Measurements from ENCODE around the gene TSPO. TPM values are rescaled to one million over a fixed set of nuclear protein-coding genes. Genes with fewer than 3 reads are reported as not detected.

The TSPO gene
- total RNA-seq, 6 experiments from 2014 or later, result 325 to 442 (median 361) TPM

GRCh38 chr22:43179146-43179910 lies 28.0 kb downstream of the TSPO start:
- Mint-ChIP-seq H3K27ac (no peak overlapping the region), H3K4me1 (ENCODE audit: low read depth) (peaks cover 6% of the 10 kb centered on the region), H3K36me3 (ENCODE audit: low read depth) (peaks cover 13% of the 10 kb centered on the region), H3K4me3 (no peak overlapping the region), H3K9me3 (no peaks in the 10 kb centered on the region), H3K27me3 (ENCODE audit: insufficient read depth) (no peaks in the 10 kb centered on the region)
- DNase-seq, result no peak
- TF ChIP-seq, protein P1, sequence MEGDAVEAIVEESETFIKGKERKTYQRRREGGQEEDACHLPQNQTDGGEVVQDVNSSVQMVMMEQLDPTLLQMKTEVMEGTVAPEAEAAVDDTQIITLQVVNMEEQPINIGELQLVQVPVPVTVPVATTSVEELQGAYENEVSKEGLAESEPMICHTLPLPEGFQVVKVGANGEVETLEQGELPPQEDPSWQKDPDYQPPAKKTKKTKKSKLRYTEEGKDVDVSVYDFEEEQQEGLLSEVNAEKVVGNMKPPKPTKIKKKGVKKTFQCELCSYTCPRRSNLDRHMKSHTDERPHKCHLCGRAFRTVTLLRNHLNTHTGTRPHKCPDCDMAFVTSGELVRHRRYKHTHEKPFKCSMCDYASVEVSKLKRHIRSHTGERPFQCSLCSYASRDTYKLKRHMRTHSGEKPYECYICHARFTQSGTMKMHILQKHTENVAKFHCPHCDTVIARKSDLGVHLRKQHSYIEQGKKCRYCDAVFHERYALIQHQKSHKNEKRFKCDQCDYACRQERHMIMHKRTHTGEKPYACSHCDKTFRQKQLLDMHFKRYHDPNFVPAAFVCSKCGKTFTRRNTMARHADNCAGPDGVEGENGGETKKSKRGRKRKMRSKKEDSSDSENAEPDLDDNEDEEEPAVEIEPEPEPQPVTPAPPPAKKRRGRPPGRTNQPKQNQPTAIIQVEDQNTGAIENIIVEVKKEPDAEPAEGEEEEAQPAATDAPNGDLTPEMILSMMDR (IDR thresholded peaks at IDR 0.05), result no peak

GRCh38 chr22:43179911-43180195 lies 28.5 kb downstream of the TSPO start:
- H3K4me3 Mint-ChIP-seq, result no peak overlapping the region
- no peak for DNase-seq
- peaks cover 17% of the 10 kb centered on the region for H3K36me3 Mint-ChIP-seq (ENCODE audit: low read depth)
- no peaks in the 10 kb centered on the region for H3K27me3 Mint-ChIP-seq (ENCODE audit: insufficient read depth)
- TF ChIP-seq, protein P1 (IDR thresholded peaks at IDR 0.05), result no peak
- peaks cover 10% of the 10 kb centered on the region for H3K4me1 Mint-ChIP-seq (ENCODE audit: low read depth)
- H3K27ac Mint-ChIP-seq, result no peak overlapping the region
- H3K9me3 Mint-ChIP-seq, result no peaks in the 10 kb centered on the region

GRCh38 chr22:43180670-43181069 lies 29.3 kb downstream of the TSPO start:
- H3K9me3 Mint-ChIP-seq, result no peaks in the 10 kb centered on the region
- DNase-seq, result no peak
- TF ChIP-seq, protein P1 (IDR thresholded peaks at IDR 0.05), result no peak
- H3K27me3 Mint-ChIP-seq (ENCODE audit: insufficient read depth), result no peaks in the 10 kb centered on the region; the same call in 1 of the 2 replicates
- peaks cover 17% of the 10 kb centered on the region for H3K36me3 Mint-ChIP-seq (ENCODE audit: low read depth)
- no peak overlapping the region for H3K27ac Mint-ChIP-seq
- no peak overlapping the region for H3K4me3 Mint-ChIP-seq
- H3K4me1 Mint-ChIP-seq (ENCODE audit: low read depth), result peaks cover 14% of the 10 kb centered on the region

DNA sequence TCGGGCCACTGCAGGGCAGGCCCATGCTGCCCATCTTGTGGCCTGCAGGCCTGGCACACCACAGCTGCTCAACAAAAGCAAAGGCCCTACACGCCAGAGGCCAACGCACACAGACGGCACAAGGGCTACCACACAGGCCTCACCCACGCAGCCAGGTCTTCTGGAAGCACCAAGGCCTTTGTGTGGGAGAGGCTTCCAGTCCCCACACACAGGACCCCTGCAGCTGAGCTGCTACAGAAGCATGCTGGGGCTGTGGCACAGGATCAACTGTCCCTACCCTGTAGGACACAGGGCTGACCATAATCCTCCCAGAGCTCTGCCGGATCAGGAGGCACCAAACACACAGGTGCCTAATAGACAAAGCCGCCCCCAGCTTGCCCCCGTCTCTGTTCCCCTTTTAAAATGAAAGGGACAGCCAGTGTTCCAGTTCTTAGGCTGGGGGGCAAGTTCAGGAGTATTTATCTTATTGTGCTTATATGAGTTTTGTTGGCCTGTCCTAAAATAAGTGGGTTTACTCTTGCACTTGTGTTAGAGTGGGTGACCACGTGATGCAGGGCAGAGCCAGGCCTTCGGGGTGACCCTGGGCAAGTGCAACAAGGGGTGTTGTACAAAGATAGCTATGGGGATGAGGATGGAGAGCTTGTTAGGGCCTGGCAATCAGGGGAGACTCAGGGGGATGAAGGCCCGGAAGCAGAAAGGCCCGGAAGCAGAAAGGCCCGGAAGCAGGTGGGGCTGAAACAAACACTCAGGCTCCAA lies 30.1 kb downstream of the TSPO start:
- Mint-ChIP-seq H3K36me3 (ENCODE audit: low read depth) (peaks cover 17% of the 10 kb centered on the region), H3K4me1 (ENCODE audit: low read depth) (peaks cover 17% of the 10 kb centered on the region), H3K4me3 (no peak overlapping the region), H3K9me3 (no peaks in the 10 kb centered on the region), H3K27me3 (ENCODE audit: insufficient read depth) (no peaks in the 10 kb centered on the region; the same call in 1 of the 2 replicates), H3K27ac (no peak overlapping the region)
- no peak for DNase-seq
- TF ChIP-seq, protein P1 (IDR thresholded peaks at IDR 0.05), result no peak

DNA sequence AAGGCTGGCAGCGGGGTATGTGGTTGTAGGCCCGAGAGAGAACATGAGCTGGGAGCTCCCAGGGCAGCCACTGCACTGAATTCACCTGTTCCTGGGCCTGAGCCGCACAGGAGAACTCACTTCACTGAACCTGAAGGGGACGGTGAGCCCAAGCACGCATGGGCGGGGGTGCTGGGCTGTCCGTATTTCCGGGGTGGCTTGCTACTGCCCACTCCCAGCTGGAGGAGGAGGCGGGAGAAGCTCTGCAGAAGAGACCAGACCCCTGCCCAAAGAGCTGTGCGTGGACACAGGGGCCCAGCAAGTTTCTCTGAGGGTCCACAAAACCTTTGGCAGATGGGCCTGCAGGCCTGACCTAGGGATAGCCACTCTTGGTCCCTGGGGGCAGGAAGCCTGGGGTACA lies 30.8 kb downstream of the TSPO start:
- H3K4me1 Mint-ChIP-seq (ENCODE audit: low read depth), result peaks cover 17% of the 10 kb centered on the region
- peaks cover 17% of the 10 kb centered on the region for H3K36me3 Mint-ChIP-seq (ENCODE audit: low read depth)
- TF ChIP-seq, protein P1 (IDR thresholded peaks at IDR 0.05), result no peak
- no peaks in the 10 kb centered on the region; the same call in 1 of the 2 replicates for H3K27me3 Mint-ChIP-seq (ENCODE audit: insufficient read depth)
- no peak overlapping the region for H3K4me3 Mint-ChIP-seq
- no peak for DNase-seq
- H3K9me3 Mint-ChIP-seq, result no peaks in the 10 kb centered on the region
- H3K27ac Mint-ChIP-seq, result no peak overlapping the region
